ENCODE results near the gene ERC2. TPM values are rescaled to one million over a fixed set of nuclear protein-coding genes. Genes with fewer than 3 reads are reported as not detected.

ERC2 gene
- total RNA-seq, 1 donor from 2014 or later: 0.65 TPM

- peaks cover 2% of the 10 kb centered on the region for H3K36me3 Mint-ChIP-seq (ENCODE audit: low read depth)
- no peak for TF ChIP-seq CTCF (IDR thresholded peaks at IDR 0.05)
- no peak overlapping the region for H3K4me3 Mint-ChIP-seq (ENCODE audit: unreplicated experiment)
- DNase-seq (ENCODE audit: low spot score): no peak
- H3K27me3 Mint-ChIP-seq (ENCODE audit: low read depth): no peaks in the 10 kb centered on the region
- no peak overlapping the region for H3K27ac Mint-ChIP-seq (ENCODE audit: unreplicated experiment)
- H3K4me1 Mint-ChIP-seq (ENCODE audit: low read depth): peaks cover 20% of the 10 kb centered on the region
- peaks cover 4% of the 10 kb centered on the region for H3K9me3 Mint-ChIP-seq (ENCODE audit: low read depth)
These were observed 345.4 kb downstream of the ERC2 start for GRCh38 chr3:56122911-56123310.

- Mint-ChIP-seq H3K27ac (ENCODE audit: unreplicated experiment) (no peak overlapping the region), H3K36me3 (ENCODE audit: low read depth) (no peaks in the 10 kb centered on the region), H3K9me3 (ENCODE audit: low read depth) (no peaks in the 10 kb centered on the region), H3K4me3 (ENCODE audit: unreplicated experiment) (no peak overlapping the region), H3K27me3 (ENCODE audit: low read depth) (no peaks in the 10 kb centered on the region), H3K4me1 (ENCODE audit: low read depth) (peaks cover 20% of the 10 kb centered on the region)
- no peak for TF ChIP-seq CTCF (IDR thresholded peaks at IDR 0.05)
- DNase-seq (ENCODE audit: low spot score): no peak
These were observed 346.6 kb downstream of the ERC2 start for GRCh38 chr3:56121716-56122115.

- Mint-ChIP-seq H3K4me1 (ENCODE audit: low read depth) (peaks cover 10% of the 10 kb centered on the region), H3K27me3 (ENCODE audit: low read depth) (no peaks in the 10 kb centered on the region), H3K9me3 (ENCODE audit: low read depth) (peaks cover 9% of the 10 kb centered on the region), H3K36me3 (ENCODE audit: low read depth) (peaks cover 2% of the 10 kb centered on the region), H3K4me3 (ENCODE audit: unreplicated experiment) (no peak overlapping the region), H3K27ac (ENCODE audit: unreplicated experiment) (no peak overlapping the region)
- no peak for TF ChIP-seq CTCF (IDR thresholded peaks at IDR 0.05)
- DNase-seq (ENCODE audit: low spot score): no peak
These were observed 348.5 kb downstream of the ERC2 start for GRCh38 chr3:56119575-56120349.

GRCh38 chr3:56118968-56119367, 349.3 kb downstream of the ERC2 start:
- peaks cover 13% of the 10 kb centered on the region for H3K9me3 Mint-ChIP-seq (ENCODE audit: low read depth)

GRCh38 chr3:56115698-56116097, 352.6 kb downstream of the ERC2 start:
- TF ChIP-seq CTCF (IDR thresholded peaks at IDR 0.05): no peak
- Mint-ChIP-seq H3K27me3 (ENCODE audit: low read depth) (no peaks in the 10 kb centered on the region), H3K4me3 (ENCODE audit: unreplicated experiment) (no peak overlapping the region), H3K36me3 (ENCODE audit: low read depth) (peaks cover 2% of the 10 kb centered on the region), H3K9me3 (ENCODE audit: low read depth) (peaks cover 13% of the 10 kb centered on the region), H3K27ac (ENCODE audit: unreplicated experiment) (no peak overlapping the region), H3K4me1 (ENCODE audit: low read depth) (peaks cover 19% of the 10 kb centered on the region)
- DNase-seq (ENCODE audit: low spot score): no peak

More at GRCh38 chr3:56118968-56119367, 349.3 kb downstream of the ERC2 start:
- Mint-ChIP-seq H3K36me3 (ENCODE audit: low read depth) (peaks cover 2% of the 10 kb centered on the region), H3K4me3 (ENCODE audit: unreplicated experiment) (no peak overlapping the region), H3K4me1 (ENCODE audit: low read depth) (peaks cover 5% of the 10 kb centered on the region), H3K27ac (ENCODE audit: unreplicated experiment) (no peak overlapping the region), H3K27me3 (ENCODE audit: low read depth) (no peaks in the 10 kb centered on the region)
- TF ChIP-seq CTCF (IDR thresholded peaks at IDR 0.05): no peak
- no peak for DNase-seq (ENCODE audit: low spot score)

Measured in chondrocyte (in vitro differentiated cells).